CD4-positive, alpha-beta memory T cell (primary cell): ENCODE data around the gene C16orf95. TPM values are rescaled to one million over a fixed set of nuclear protein-coding genes. Genes with fewer than 3 reads are reported as not detected.

Experiments
- CTCF ChIA-PET: fragments of 350-600 bp; sonication (Branson Sonifier 250); formaldehyde crosslinking; loops from one replicate; lab custom pipeline; 2021; ENCODE audit warnings: inconsistent platforms; ENCODE audit not compliant: partially characterized antibody; lab: Charles Lee
- POLR2A ChIA-PET: fragments of 350-600 bp; sonication (Branson Sonifier 250); formaldehyde crosslinking; loops from one replicate; lab custom pipeline; 2021; ENCODE audit not compliant: partially characterized antibody; lab: Charles Lee
- DNase-seq, 5 donors: peaks; one replicate each; pipeline versions ENCODE4 v3.0.0 to v3.0.0-alpha.2; 2020 to 2022; ENCODE audit warnings: mixed read lengths in 1 of 5
- H3K27ac ChIP-seq: one replicate; pipeline ENCODE4 v1.7.0; 2013; ENCODE audit warnings: low read depth, low read length
- H3K27me3 ChIP-seq: 2 replicates; pipeline ENCODE4 v1.7.0; 2013; ENCODE audit warnings: mild to moderate bottlenecking, low read length, moderate library complexity; ENCODE audit not compliant: insufficient read depth
- H3K36me3 ChIP-seq: 2 replicates; pipeline ENCODE4 v1.7.0; 2013; ENCODE audit warnings: mild to moderate bottlenecking, low read length, moderate library complexity; ENCODE audit not compliant: insufficient read depth
- H3K4me1 ChIP-seq: 2 replicates; pipeline ENCODE4 v1.7.0; 2013; ENCODE audit warnings: mild to moderate bottlenecking, low read length, moderate library complexity; ENCODE audit not compliant: insufficient read depth
- H3K4me3 ChIP-seq, 2 donors: one replicate each; pipeline ENCODE4 v1.7.0; 2013; ENCODE audit warnings: low read length in 2 of 2, mild to moderate bottlenecking in 1 of 2
- H3K9me3 ChIP-seq, 2 donors: one replicate each; pipeline ENCODE4 v1.7.0; 2013; ENCODE audit warnings: low read length in 2 of 2, control low read depth in 1 of 2; ENCODE audit not compliant: control insufficient read depth in 1 of 2
- H3K27ac Mint-ChIP-seq, 7 donors: one replicate each; pipeline ENCODE4 v1.8.0; 2020 to 2021; ENCODE audit warnings: mixed read lengths in 7 of 7, mild to moderate bottlenecking in 6 of 7, inconsistent platforms in 3 of 7, moderate library complexity in 3 of 7
- H3K27me3 Mint-ChIP-seq, 2 donors: one replicate each; pipeline ENCODE4 v1.8.0; 2020 to 2021; ENCODE audit warnings: mixed read lengths in 2 of 2
- H3K36me3 Mint-ChIP-seq, 2 donors: one replicate each; pipeline ENCODE4 v1.8.0; 2020 to 2021; ENCODE audit warnings: mixed read lengths in 2 of 2, inconsistent platforms in 1 of 2, mild to moderate bottlenecking in 1 of 2
- H3K4me1 Mint-ChIP-seq, 4 donors: one replicate each; pipeline ENCODE4 v1.8.0; 2020 to 2021; ENCODE audit warnings: mixed read lengths in 4 of 4, mild to moderate bottlenecking in 1 of 4
- H3K4me3 Mint-ChIP-seq, 8 donors: one replicate each; pipeline ENCODE4 v1.8.0; 2020 to 2021; ENCODE audit warnings: mixed read lengths in 8 of 8, mild to moderate bottlenecking in 7 of 8, moderate library complexity in 6 of 8, inconsistent platforms in 3 of 8
- H3K9me3 Mint-ChIP-seq, 8 donors: one replicate each; pipeline ENCODE4 v1.8.0; 2020 to 2021; ENCODE audit warnings: mixed read lengths in 8 of 8, mild to moderate bottlenecking in 5 of 8, inconsistent platforms in 3 of 8, moderate library complexity in 1 of 8
- intact Hi-C: fragments of 100-400 bp; cut with micrococcal nuclease; formaldehyde crosslinking; loops from one replicate; pipeline ENCODE4 v1.15.1; 2023
- polyA plus RNA-seq, 2 donors: library from polyadenylated mRNA; unstranded; fragments of 300-500 nt; fragmentation: Illumina TruSeq; gene quantifications; one replicate each; pipeline ENCODE4 v1.2.3, GENCODE V29; 2021
- total RNA-seq, 2 experiments: library from RNA; stranded (reverse); gene quantifications; one replicate each; pipeline ENCODE4 v1.2.3, GENCODE V29; 2021

C16orf95 gene
- total and polyA plus RNA-seq, 4 experiments from 2014 or later, result 1.4 to 2.4 (median 1.6) TPM

DNA sequence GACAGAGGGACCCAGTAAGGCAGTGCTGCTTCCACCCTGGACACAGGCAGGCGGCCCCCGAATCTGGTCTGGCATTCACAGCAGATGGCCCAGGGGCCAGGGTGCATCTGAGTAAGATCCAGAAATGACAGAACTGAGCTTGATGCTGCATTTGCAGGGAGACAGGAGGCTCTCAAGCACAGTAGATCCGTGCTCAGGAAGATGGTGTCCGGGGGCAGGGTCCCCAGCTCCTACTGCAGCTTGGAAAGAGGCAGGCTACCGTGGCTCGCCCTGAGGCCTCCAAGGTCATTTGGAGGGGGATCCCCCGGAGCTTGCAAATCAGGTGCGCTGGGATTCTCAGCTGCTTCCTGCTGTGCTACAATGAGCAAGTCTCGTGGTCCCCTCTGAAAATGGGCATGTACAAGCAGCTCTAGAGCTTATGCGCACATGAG is 2.2 kb downstream of the C16orf95 start:
- Mint-ChIP-seq H3K27me3 (no peaks in the 10 kb centered on the region), H3K4me1 (peaks cover 10 to 21% (median 15%) of the 10 kb centered on the region in 4 donors), H3K27ac (peak overlapping the region in 1 of 7 donors; percentile 65), H3K36me3 (peaks cover 0 to 9% of the 10 kb centered on the region in 2 donors), H3K4me3 (no peak overlapping the region), H3K9me3 (no peaks in the 10 kb centered on the region)
- Histone ChIP-seq H3K4me1 (peaks cover 9% of the 10 kb centered on the region), H3K27me3 (no peaks in the 10 kb centered on the region), H3K36me3 (no peaks in the 10 kb centered on the region), H3K4me3 (no peak overlapping the region), H3K27ac (no peak overlapping the region), H3K9me3 (no peaks in the 10 kb centered on the region)
- CTCF ChIA-PET, result interaction anchor here (0.7 to 3.4 kb wide), 5 partner anchors 10 to 751 kb away, joined by 3 to 30 read pairs (median 5); no protein-coding TSS in a partner anchor
- POLR2A ChIA-PET, result interaction anchor here (0.7 to 5.3 kb wide), 3 partner anchors 69 to 79 kb away, joined by 3 to 40 read pairs (median 32); partner anchors contain the start of genes FBXO31 and MAP1LC3B
- intact Hi-C loops, result no loop called here
- DNase-seq, result no peak

DNA sequence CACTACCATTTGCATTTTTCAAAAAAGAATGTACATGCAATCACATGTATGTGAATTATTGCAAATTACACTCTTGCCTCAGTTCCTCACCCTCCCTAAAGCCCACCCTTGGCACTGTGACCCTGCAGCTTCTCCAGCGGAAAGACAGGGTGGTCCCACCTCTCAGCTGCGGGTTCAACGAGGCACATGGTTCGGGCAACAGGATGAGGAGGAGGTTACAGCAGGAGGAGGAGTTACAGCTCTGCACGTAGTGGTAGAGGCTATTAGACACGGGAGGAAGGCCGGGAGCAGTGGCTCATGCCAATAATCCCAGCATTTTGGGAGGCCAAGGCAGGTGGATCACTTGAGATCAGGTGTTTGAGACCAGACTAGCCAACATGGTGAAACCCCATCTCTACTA is 5.2 kb downstream of the C16orf95 start:
- Mint-ChIP-seq H3K27ac (no peak overlapping the region), H3K4me1 (peaks cover 0 to under 1% (median under 1%) of the 10 kb centered on the region in 4 donors)

GRCh38 chr16:87311387-87311786 is 5.8 kb downstream of the C16orf95 start:
- H3K36me3 ChIP-seq, result no peaks in the 10 kb centered on the region
- no peak overlapping the region for H3K4me3 Mint-ChIP-seq
- no peaks in the 10 kb centered on the region for H3K4me1 ChIP-seq
- intact Hi-C loops, result no loop called here
- H3K4me3 ChIP-seq, result no peak overlapping the region
- ChIA-PET CTCF (no interaction called here), POLR2A (no interaction called here)
- peaks cover 0 to 5% (median 3%) of the 10 kb centered on the region in 8 donors for H3K9me3 Mint-ChIP-seq
- DNase-seq, result no peak
- no peaks in the 10 kb centered on the region for H3K4me1 Mint-ChIP-seq
- no peak overlapping the region for H3K27ac ChIP-seq
- H3K27ac Mint-ChIP-seq, result no peak overlapping the region
- no peaks in the 10 kb centered on the region for H3K27me3 Mint-ChIP-seq
- no peaks in the 10 kb centered on the region for H3K27me3 ChIP-seq
- no peaks in the 10 kb centered on the region for H3K9me3 ChIP-seq
- peaks cover 0 to 6% of the 10 kb centered on the region in 2 donors for H3K36me3 Mint-ChIP-seq

More for the DNA sequence above, 5.2 kb downstream of the C16orf95 start:
- Histone ChIP-seq H3K27me3 (no peaks in the 10 kb centered on the region), H3K4me1 (no peaks in the 10 kb centered on the region), H3K4me3 (no peak overlapping the region), H3K36me3 (no peaks in the 10 kb centered on the region), H3K27ac (no peak overlapping the region), H3K9me3 (no peaks in the 10 kb centered on the region)
- Mint-ChIP-seq H3K27me3 (no peaks in the 10 kb centered on the region), H3K36me3 (peaks cover 0 to 6% of the 10 kb centered on the region in 2 donors), H3K4me3 (no peak overlapping the region), H3K9me3 (peaks cover 0 to 5% (median 3%) of the 10 kb centered on the region in 8 donors)
- intact Hi-C loops, result no loop called here
- CTCF ChIA-PET, result no interaction called here
- POLR2A ChIA-PET, result no interaction called here
- DNase-seq, result no peak

DNA sequence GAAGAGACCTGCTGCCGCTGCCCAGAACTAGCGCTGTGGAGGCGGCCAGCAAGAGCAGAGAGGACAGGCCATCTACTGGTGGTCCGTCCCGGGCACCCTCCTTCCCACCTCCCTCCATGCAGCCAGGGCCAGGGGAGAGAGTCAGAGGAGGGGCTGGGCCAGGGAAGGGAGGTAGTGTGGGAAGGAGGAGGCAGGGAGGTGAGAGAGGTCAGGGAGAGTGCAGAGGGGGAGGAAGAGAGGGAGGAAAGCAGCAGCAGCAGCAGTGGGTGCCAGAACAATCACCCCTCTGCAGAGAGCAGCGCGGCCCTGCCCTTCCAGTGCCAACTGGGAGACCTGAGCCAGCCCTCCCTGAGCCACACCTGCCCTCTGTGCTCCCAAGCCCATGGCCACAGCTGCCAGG is 6.6 kb downstream of the C16orf95 start:
- no peaks in the 10 kb centered on the region for H3K4me1 Mint-ChIP-seq
- no peaks in the 10 kb centered on the region for H3K4me1 ChIP-seq
- H3K9me3 Mint-ChIP-seq, result peaks cover 0 to 5% (median 3%) of the 10 kb centered on the region in 8 donors
- H3K27ac Mint-ChIP-seq, result peak overlapping the region in 1 of 7 donors; percentile 31
- intact Hi-C loops, result no loop called here
- no peaks in the 10 kb centered on the region for H3K27me3 Mint-ChIP-seq
- CTCF ChIA-PET, result no interaction called here
- DNase-seq, result no peak
- no peaks in the 10 kb centered on the region for H3K36me3 ChIP-seq
- peaks cover 0 to 6% of the 10 kb centered on the region in 2 donors for H3K36me3 Mint-ChIP-seq
- POLR2A ChIA-PET, result no interaction called here
- H3K4me3 Mint-ChIP-seq, result no peak overlapping the region
- H3K9me3 ChIP-seq, result no peaks in the 10 kb centered on the region
- H3K4me3 ChIP-seq, result no peak overlapping the region
- H3K27ac ChIP-seq, result no peak overlapping the region
- H3K27me3 ChIP-seq, result no peaks in the 10 kb centered on the region

GRCh38 chr16:87309620-87310525 is 7.3 kb downstream of the C16orf95 start:
- CTCF ChIA-PET, result no interaction called here
- POLR2A ChIA-PET, result no interaction called here
- no peaks in the 10 kb centered on the region for H3K4me1 Mint-ChIP-seq
- no peak for DNase-seq
- peaks cover 0 to 5% (median 3%) of the 10 kb centered on the region in 8 donors for H3K9me3 Mint-ChIP-seq
- H3K27ac ChIP-seq, result no peak overlapping the region
- no peaks in the 10 kb centered on the region for H3K27me3 ChIP-seq
- H3K36me3 ChIP-seq, result no peaks in the 10 kb centered on the region
- H3K4me3 ChIP-seq, result no peak overlapping the region
- H3K27me3 Mint-ChIP-seq, result no peaks in the 10 kb centered on the region
- H3K27ac Mint-ChIP-seq, result no peak overlapping the region
- peaks cover 0 to 6% of the 10 kb centered on the region in 2 donors for H3K36me3 Mint-ChIP-seq
- H3K4me1 ChIP-seq, result no peaks in the 10 kb centered on the region
- no peak overlapping the region for H3K4me3 Mint-ChIP-seq
- intact Hi-C loops, result no loop called here
- no peaks in the 10 kb centered on the region for H3K9me3 ChIP-seq

DNA sequence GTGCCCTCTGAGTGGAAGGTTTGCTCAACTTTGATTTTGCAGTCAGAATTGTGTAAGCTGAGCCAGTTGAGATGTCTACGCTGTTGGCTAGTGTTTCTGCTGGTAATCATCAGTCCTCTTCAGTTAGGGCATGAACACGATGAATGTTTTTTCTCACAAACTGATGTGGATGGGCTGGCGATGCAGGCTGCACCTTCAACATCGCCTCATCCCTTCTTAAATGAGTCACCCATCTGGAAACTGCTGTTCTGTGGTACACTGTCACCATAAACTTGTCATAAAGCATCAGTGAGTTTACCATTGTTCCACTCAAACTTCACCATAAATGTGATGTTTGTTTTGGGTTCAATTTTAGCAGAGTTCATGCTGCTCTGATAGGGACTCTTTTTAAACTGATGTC is 8.4 kb downstream of the C16orf95 start:
- Mint-ChIP-seq H3K36me3 (peaks cover 0 to 6% of the 10 kb centered on the region in 2 donors), H3K9me3 (peaks cover 0 to 5% (median 3%) of the 10 kb centered on the region in 8 donors), H3K4me1 (peaks cover 0 to 2% (median under 1%) of the 10 kb centered on the region in 4 donors), H3K27ac (peak overlapping the region in 1 of 7 donors; percentile 6), H3K27me3 (no peaks in the 10 kb centered on the region), H3K4me3 (no peak overlapping the region)
- H3K27me3 ChIP-seq, result no peaks in the 10 kb centered on the region
- intact Hi-C loops, result no loop called here
- no peaks in the 10 kb centered on the region for H3K9me3 ChIP-seq
- no peak for DNase-seq
- POLR2A ChIA-PET, result no interaction called here
- no peak overlapping the region for H3K4me3 ChIP-seq
- H3K27ac ChIP-seq, result no peak overlapping the region
- H3K4me1 ChIP-seq, result peaks cover 2% of the 10 kb centered on the region
- CTCF ChIA-PET, result no interaction called here
- no peaks in the 10 kb centered on the region for H3K36me3 ChIP-seq

GRCh38 chr16:87306516-87306915 is 10.7 kb downstream of the C16orf95 start:
- H3K9me3 ChIP-seq, result no peaks in the 10 kb centered on the region
- Mint-ChIP-seq H3K4me3 (no peak overlapping the region), H3K9me3 (peaks cover 0 to 5% (median 3%) of the 10 kb centered on the region in 8 donors), H3K27ac (no peak overlapping the region), H3K4me1 (peaks cover 4 to 8% (median 5%) of the 10 kb centered on the region in 4 donors), H3K36me3 (peaks cover 0 to 6% of the 10 kb centered on the region in 2 donors), H3K27me3 (no peaks in the 10 kb centered on the region)
- CTCF ChIA-PET, result no interaction called here
- intact Hi-C loops, result no loop called here
- H3K27ac ChIP-seq, result no peak overlapping the region
- H3K4me1 ChIP-seq, result peaks cover 12% of the 10 kb centered on the region
- no peak overlapping the region for H3K4me3 ChIP-seq
- no peaks in the 10 kb centered on the region for H3K36me3 ChIP-seq
- no peak for DNase-seq
- no peaks in the 10 kb centered on the region for H3K27me3 ChIP-seq
- POLR2A ChIA-PET, result no interaction called here
